Fibroblast of mammary gland (primary cell): ENCODE measurements around the gene DEFB131A.
"Not testable (repeated sequence)": the region's sequence is repeated elsewhere in the genome, so short reads cannot be mapped to it uniquely, and the experiment has no call there.

Experiments
- DNase-seq: peaks from one replicate; pipeline ENCODE4 v3.0.0-alpha.2; 2010; ENCODE audit warnings: low read depth
- H3K4me3 ChIP-seq: 2 replicates; pipeline ENCODE4 v1.5.1; 2011; ENCODE audit warnings: low read depth, mild to moderate bottlenecking, low read length, moderate library complexity; ENCODE audit not compliant: control insufficient read depth
- TF ChIP-seq, protein P1 (sequence below): conservative IDR thresholded peaks from 2 replicates; pipeline ENCODE4 v1.5.1; 2011; ENCODE audit warnings: low read depth, low read length, inconsistent platforms; ENCODE audit not compliant: control insufficient read depth, insufficient read depth

The DEFB131A gene, protein sequence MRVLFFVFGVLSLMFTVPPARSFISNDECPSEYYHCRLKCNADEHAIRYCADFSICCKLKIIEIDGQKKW

GRCh38 chr4:9444114-9444513 lies at the start of gene DEFB131A:
DEFB131A (plus strand) TSS chr4:9444414; CDS start chr4:9444534, 120 bp downstream.
- not testable (repeated sequence) for DNase-seq, H3K4me3 ChIP-seq

DNA sequence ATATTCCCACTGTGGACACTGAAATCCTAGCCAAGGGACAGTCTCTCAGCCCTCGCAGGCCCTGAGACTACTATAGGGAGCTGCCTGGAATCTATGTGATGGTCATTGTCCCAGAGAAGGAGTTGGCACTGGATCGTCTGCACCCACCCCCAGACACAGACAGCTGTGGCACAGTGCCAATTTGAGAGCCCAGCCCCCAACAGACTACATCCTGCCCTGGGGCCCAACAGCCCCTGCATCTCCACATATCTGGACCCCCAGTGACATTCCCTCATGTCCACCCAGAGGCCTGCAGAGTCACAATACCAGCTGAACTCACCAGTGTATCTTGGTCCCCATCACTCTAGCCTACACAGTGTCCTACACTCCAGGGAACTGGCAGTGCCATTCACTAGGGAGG lies 38.4 kb upstream of the DEFB131A start:
- not testable (repeated sequence) for H3K4me3 ChIP-seq, DNase-seq

- DNase-seq, H3K4me3 ChIP-seq: not testable (repeated sequence)
Observed at GRCh38 chr4:9406491-9406890, 37.7 kb upstream of the DEFB131A start.

DNA sequence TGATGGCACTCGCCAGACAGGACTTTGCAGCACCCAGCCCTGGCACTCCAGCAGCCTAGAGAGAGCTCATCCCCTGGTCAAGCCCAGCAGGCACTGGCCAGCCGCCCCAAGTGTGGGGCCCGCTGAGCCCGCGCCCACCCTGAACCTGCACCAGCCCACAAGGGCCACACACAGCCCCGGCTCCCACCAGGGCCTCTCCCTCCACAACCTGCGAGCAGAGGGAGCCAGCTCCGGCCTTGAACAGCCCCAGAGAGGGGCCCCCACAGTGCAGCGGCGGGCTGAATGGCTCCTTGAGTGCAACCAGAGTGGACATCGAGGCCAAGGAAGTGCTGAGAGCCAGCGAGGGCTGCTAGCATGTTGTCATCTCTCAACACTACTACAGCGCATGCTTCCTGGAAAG lies 34.4 kb upstream of the DEFB131A start:
- TF ChIP-seq, protein P1, sequence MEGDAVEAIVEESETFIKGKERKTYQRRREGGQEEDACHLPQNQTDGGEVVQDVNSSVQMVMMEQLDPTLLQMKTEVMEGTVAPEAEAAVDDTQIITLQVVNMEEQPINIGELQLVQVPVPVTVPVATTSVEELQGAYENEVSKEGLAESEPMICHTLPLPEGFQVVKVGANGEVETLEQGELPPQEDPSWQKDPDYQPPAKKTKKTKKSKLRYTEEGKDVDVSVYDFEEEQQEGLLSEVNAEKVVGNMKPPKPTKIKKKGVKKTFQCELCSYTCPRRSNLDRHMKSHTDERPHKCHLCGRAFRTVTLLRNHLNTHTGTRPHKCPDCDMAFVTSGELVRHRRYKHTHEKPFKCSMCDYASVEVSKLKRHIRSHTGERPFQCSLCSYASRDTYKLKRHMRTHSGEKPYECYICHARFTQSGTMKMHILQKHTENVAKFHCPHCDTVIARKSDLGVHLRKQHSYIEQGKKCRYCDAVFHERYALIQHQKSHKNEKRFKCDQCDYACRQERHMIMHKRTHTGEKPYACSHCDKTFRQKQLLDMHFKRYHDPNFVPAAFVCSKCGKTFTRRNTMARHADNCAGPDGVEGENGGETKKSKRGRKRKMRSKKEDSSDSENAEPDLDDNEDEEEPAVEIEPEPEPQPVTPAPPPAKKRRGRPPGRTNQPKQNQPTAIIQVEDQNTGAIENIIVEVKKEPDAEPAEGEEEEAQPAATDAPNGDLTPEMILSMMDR = no peak
- DNase-seq = no peak
- H3K4me3 ChIP-seq = no peak overlapping the region

DNA sequence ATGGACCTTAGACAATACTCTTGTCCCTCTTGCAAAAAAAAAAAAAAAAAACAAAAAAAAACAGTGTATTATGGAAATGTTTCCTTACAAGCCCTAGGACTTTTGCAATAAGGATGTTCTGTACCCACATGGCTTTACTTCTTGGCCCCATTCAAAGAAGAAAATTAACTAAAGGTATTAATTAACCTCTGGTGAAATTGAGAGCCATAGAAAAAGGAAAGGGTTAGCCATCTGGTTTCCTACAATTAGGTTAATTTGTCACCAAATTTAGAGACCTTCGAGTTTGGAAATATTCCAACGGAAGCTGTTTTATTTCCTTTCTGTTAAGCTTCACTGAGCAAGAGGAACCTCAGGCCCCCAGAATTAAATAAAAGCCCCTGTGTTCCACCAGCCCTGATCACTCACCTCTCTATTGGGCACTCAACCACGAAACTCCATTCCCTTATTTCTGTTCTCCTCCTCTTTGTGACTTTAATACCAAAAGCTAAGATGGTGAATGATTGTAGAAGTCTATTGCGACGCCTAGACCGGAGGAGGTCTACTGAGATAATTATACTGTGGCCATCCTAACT lies 22.2 kb upstream of the DEFB131A start:
- DNase-seq, H3K4me3 ChIP-seq: not testable (repeated sequence)

DNA sequence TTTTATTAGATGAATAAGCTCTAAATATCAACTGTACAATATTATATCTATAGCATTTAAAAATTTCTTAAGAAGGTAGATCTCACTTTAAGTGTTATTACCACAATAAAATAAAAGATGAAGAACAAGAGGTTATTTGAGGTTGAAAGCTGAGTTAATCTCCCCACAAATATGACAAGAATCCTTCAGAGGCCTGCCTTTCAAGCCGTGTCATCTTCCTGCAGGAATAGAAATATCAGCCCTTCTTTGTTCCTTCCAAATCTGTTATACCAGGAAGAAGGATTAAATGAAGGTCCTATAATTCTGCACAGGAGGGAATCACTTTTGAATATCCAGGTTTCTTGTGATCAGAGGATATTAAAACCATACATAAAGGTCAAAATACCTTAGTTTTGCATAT lies 18.3 kb upstream of the DEFB131A start:
- not testable (repeated sequence) for DNase-seq, H3K4me3 ChIP-seq

DNA sequence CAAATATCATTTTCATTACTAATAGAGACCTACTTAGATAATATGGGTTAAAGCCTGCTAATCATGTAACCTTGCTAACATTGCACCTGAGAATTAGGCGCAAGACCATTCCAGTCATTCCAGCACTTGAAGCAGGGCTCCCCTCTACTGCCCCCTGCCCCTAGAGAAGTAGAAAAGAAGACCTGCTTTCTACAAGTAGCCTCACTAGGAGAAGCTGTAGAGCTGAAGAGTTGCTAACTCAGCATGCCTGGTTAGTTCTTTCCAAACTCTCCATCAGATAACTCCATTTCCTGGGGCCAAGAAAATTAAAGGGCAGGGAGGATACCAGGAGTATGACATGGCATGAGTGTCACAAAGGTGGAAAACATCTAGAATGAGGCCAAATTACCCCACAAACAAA lies 14.2 kb upstream of the DEFB131A start:
- H3K4me3 ChIP-seq, DNase-seq: not testable (repeated sequence)

DNA sequence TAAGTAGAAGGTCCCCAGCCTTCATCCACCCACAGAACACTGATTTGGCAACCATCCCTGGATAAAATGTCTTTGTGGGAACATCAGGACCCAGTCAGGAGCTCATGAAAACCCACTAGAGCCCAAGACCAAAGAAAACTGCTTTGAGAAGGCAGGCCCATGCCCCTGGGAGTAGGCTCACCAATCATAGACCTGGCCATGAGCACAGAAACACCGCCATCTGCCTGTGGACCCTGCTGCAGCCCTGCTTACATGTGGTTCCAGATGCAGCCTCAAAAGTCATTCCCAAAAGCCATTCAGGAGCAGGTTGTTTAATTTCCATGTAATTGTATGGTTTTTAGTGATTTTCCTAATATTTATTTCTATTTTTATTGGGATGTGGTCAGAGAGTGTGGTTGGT lies 10.9 kb upstream of the DEFB131A start:
- not testable (repeated sequence) for DNase-seq, H3K4me3 ChIP-seq

- not testable (repeated sequence) for DNase-seq, H3K4me3 ChIP-seq
Observed at GRCh38 chr4:9436728-9437127, 7.5 kb upstream of the DEFB131A start.

DNA sequence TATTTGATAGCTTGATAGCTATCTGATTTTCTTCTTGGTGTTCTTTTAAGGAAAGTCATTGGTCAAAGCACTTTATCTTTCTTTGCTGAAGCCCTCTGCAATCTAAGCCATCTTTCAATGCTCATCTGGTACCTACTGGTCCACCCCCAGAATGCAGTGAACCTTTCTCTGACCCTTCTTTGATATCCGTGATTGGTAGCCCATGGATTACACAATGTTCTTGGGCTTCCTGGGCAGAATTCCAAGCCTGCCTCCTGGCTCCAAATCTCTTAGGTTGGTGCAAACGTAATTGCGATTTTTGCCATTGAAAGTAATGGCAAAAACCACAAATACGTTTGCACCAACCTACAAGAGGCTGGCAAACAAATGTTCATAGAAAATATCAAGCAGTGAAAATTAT lies 1.9 kb upstream of the DEFB131A start:
- DNase-seq, H3K4me3 ChIP-seq: not testable (repeated sequence)

- DNase-seq, H3K4me3 ChIP-seq: not testable (repeated sequence)
Observed at GRCh38 chr4:9444681-9445080, 467 bp downstream of the DEFB131A start.

GRCh38 chr4:9452251-9452650 lies 8.0 kb downstream of the DEFB131A start:
- not testable (repeated sequence) for DNase-seq, H3K4me3 ChIP-seq

- DNase-seq, H3K4me3 ChIP-seq: not testable (repeated sequence)
Observed at GRCh38 chr4:9454284-9454683, 10.1 kb downstream of the DEFB131A start.

- not testable (repeated sequence) for DNase-seq, H3K4me3 ChIP-seq
Observed at GRCh38 chr4:9455046-9455445, 10.8 kb downstream of the DEFB131A start.

GRCh38 chr4:9479466-9479865 lies 35.3 kb downstream of the DEFB131A start:
- not testable (repeated sequence) for H3K4me3 ChIP-seq, DNase-seq

GRCh38 chr4:9480066-9480465 lies 35.9 kb downstream of the DEFB131A start:
- not testable (repeated sequence) for H3K4me3 ChIP-seq, DNase-seq

DNA sequence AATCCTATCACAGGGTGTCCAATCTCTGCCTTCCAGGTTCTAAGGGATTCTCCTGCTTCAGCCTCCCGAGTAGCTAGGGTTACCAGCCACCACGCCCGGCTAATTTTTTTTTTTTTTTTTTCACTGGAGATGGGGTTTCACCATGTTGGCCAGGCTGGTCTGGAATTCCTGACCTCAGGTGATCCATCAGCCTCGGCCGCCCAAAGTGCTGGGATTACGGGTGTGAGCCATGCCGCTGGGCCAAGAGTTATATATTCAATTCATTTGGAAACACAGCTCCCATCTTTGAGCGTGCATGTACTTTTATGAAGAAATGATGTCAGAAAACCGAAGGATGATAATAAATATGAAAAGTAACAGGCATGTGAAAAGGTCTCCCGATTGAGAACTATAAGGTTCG lies 38.7 kb downstream of the DEFB131A start:
- not testable (repeated sequence) for H3K4me3 ChIP-seq, DNase-seq

DNA sequence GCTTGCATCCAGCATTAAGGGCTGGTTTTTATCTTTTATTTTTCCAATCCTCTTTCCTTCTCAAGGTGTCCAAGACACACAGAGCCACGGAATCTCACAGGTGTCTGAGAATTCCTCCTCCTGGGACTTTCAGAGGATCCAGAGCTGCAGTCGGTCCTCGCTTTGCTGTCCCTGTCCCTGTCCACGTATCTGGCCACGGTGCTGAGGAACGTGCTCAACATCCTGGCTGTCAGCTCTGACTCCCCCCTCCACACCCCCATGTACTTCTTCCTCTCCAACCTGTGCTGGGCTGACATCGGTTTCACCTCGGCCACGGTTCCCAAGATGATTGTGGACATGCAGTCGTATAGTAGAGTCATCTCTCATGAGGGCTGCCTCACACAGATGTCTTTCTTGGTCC lies 39.5 kb downstream of the DEFB131A start:
- H3K4me3 ChIP-seq, DNase-seq: not testable (repeated sequence)

DNA sequence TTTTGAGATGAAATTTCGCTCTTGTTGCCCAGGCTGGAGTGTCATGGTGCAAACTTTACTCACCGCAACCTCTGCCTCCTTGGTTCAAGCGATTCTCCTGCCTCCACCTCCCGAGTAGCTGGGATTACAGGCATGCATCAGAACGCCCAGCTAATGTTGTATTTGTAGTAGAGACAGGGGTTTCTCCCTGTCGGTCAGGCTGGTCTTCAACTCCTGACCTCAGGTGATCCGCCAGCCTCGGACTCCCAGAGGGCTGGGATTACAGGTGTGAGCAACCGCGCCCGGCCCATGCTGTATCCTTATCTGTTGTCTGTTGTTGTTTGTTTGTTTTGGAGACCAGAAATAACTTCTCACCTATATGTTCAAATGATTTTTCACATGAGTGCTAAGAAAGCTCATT lies 42.7 kb downstream of the DEFB131A start:
- not testable (repeated sequence) for H3K4me3 ChIP-seq, DNase-seq
